Measurements from ENCODE around the gene SNORC. TPM values are rescaled to one million over a fixed set of nuclear protein-coding genes. Genes with fewer than 3 reads are reported as not detected.

SNORC gene
- total RNA-seq, 1 experiment from 2014 or later: 3.4 TPM

DNA sequence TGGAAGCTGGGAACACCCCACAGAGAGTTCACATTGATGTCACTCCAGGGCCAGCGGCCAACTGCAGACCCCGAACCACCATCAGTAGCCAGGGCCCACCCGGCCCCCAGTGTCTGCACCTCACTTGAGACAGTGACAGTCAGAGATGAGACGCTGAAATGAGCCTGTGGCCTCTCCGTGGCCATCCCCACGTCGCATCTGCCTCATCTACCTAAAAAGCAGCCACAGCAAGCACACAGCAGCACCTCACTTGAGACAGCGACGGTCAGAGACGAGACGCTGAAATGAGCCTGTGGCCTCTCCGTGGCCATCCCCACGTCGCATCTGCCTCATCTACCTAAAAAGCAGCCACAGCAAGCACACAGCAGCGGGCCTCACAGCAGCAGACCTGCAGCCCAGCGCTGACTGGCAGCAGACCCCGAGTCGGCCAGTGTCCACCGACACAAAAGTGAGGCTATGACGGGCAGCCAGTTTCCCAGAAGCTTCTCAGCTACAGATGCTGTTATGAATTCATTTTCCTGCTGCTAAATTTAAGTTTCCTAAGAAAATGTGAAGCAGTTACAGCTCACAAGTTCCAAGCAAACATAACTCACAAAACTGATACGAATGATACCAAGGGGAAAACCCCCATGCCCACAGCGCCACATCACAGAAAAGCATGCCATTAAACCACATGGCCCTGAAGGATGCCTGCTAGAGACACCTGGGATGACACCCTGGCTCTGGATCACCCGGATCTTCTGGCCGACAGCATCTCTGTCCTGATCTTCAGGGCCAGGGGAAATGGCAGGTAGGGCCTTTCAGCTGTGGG is 27.7 kb downstream of the SNORC start:
- Mint-ChIP-seq H3K9me3 (no peaks in the 10 kb centered on the region), H3K36me3 (no peaks in the 10 kb centered on the region), H3K27ac (no peak overlapping the region), H3K4me3 (no peak overlapping the region), H3K4me1 (peaks cover 4% of the 10 kb centered on the region; the same call in 1 of the 2 replicates), H3K27me3 (ENCODE audit: low read depth) (no peaks in the 10 kb centered on the region; the same call in 1 of the 2 replicates)
- POLR2A ChIA-PET: no interaction called here
- CTCF ChIA-PET: interaction anchor here (0.9 to 1.2 kb wide), 2 partner anchors 11 kb away, joined by 3 to 4 read pairs; no protein-coding TSS in a partner anchor
- DNase-seq (ENCODE audit: low spot score) (no peak), ATAC-seq (no peak)
- TF ChIP-seq ZNF219 (CRISPR knock-in tag; IDR thresholded peaks at IDR 0.05; ENCODE audit: borderline replicate concordance): no peak
- no peak for TF ChIP-seq SMAD3 (CRISPR knock-in tag; IDR thresholded peaks at IDR 0.05; ENCODE audit: borderline replicate concordance)
- TF ChIP-seq, protein P1, sequence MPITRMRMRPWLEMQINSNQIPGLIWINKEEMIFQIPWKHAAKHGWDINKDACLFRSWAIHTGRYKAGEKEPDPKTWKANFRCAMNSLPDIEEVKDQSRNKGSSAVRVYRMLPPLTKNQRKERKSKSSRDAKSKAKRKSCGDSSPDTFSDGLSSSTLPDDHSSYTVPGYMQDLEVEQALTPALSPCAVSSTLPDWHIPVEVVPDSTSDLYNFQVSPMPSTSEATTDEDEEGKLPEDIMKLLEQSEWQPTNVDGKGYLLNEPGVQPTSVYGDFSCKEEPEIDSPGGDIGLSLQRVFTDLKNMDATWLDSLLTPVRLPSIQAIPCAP (CRISPR knock-in tag; IDR thresholded peaks at IDR 0.05): no peak
- TF ChIP-seq ZNF416 (CRISPR knock-in tag; IDR thresholded peaks at IDR 0.05): no peak
- TF ChIP-seq PRRX2 (CRISPR knock-in tag; IDR thresholded peaks at IDR 0.05): no peak
- TF ChIP-seq KAT7 (CRISPR knock-in tag; IDR thresholded peaks at IDR 0.05; ENCODE audit: borderline replicate concordance): no peak
- TF ChIP-seq, protein P2, sequence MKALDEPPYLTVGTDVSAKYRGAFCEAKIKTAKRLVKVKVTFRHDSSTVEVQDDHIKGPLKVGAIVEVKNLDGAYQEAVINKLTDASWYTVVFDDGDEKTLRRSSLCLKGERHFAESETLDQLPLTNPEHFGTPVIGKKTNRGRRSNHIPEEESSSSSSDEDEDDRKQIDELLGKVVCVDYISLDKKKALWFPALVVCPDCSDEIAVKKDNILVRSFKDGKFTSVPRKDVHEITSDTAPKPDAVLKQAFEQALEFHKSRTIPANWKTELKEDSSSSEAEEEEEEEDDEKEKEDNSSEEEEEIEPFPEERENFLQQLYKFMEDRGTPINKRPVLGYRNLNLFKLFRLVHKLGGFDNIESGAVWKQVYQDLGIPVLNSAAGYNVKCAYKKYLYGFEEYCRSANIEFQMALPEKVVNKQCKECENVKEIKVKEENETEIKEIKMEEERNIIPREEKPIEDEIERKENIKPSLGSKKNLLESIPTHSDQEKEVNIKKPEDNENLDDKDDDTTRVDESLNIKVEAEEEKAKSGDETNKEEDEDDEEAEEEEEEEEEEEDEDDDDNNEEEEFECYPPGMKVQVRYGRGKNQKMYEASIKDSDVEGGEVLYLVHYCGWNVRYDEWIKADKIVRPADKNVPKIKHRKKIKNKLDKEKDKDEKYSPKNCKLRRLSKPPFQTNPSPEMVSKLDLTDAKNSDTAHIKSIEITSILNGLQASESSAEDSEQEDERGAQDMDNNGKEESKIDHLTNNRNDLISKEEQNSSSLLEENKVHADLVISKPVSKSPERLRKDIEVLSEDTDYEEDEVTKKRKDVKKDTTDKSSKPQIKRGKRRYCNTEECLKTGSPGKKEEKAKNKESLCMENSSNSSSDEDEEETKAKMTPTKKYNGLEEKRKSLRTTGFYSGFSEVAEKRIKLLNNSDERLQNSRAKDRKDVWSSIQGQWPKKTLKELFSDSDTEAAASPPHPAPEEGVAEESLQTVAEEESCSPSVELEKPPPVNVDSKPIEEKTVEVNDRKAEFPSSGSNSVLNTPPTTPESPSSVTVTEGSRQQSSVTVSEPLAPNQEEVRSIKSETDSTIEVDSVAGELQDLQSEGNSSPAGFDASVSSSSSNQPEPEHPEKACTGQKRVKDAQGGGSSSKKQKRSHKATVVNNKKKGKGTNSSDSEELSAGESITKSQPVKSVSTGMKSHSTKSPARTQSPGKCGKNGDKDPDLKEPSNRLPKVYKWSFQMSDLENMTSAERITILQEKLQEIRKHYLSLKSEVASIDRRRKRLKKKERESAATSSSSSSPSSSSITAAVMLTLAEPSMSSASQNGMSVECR (CRISPR knock-in tag; IDR thresholded peaks at IDR 0.05; ENCODE audit: borderline replicate concordance): no peak
- TF ChIP-seq, protein P3, sequence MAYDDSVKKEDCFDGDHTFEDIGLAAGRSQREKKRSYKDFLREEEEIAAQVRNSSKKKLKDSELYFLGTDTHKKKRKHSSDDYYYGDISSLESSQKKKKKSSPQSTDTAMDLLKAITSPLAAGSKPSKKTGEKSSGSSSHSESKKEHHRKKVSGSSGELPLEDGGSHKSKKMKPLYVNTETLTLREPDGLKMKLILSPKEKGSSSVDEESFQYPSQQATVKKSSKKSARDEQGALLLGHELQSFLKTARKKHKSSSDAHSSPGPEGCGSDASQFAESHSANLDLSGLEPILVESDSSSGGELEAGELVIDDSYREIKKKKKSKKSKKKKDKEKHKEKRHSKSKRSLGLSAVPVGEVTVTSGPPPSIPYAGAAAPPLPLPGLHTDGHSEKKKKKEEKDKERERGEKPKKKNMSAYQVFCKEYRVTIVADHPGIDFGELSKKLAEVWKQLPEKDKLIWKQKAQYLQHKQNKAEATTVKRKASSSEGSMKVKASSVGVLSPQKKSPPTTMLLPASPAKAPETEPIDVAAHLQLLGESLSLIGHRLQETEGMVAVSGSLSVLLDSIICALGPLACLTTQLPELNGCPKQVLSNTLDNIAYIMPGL (CRISPR knock-in tag; IDR thresholded peaks at IDR 0.05): no peak
- TF ChIP-seq NFE2L1 (CRISPR knock-in tag; IDR thresholded peaks at IDR 0.05): no peak
- no peak for TF ChIP-seq ATF1 (CRISPR knock-in tag; IDR thresholded peaks at IDR 0.05)
- TF ChIP-seq ZNF671 (CRISPR knock-in tag; IDR thresholded peaks at IDR 0.05): no peak
- TF ChIP-seq, protein P4, sequence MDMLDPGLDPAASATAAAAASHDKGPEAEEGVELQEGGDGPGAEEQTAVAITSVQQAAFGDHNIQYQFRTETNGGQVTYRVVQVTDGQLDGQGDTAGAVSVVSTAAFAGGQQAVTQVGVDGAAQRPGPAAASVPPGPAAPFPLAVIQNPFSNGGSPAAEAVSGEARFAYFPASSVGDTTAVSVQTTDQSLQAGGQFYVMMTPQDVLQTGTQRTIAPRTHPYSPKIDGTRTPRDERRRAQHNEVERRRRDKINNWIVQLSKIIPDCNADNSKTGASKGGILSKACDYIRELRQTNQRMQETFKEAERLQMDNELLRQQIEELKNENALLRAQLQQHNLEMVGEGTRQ (CRISPR knock-in tag; IDR thresholded peaks at IDR 0.05): no peak
- TF ChIP-seq, protein P5, sequence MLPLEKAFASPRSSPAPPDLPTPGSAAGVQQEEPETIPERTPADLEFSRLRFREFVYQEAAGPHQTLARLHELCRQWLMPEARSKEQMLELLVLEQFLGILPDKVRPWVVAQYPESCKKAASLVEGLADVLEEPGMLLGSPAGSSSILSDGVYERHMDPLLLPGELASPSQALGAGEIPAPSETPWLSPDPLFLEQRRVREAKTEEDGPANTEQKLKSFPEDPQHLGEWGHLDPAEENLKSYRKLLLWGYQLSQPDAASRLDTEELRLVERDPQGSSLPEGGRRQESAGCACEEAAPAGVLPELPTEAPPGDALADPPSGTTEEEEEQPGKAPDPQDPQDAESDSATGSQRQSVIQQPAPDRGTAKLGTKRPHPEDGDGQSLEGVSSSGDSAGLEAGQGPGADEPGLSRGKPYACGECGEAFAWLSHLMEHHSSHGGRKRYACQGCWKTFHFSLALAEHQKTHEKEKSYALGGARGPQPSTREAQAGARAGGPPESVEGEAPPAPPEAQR (CRISPR knock-in tag; IDR thresholded peaks at IDR 0.05): no peak
- no peak for TF ChIP-seq ETV6 (CRISPR knock-in tag; IDR thresholded peaks at IDR 0.05)
- TF ChIP-seq, protein P6, sequence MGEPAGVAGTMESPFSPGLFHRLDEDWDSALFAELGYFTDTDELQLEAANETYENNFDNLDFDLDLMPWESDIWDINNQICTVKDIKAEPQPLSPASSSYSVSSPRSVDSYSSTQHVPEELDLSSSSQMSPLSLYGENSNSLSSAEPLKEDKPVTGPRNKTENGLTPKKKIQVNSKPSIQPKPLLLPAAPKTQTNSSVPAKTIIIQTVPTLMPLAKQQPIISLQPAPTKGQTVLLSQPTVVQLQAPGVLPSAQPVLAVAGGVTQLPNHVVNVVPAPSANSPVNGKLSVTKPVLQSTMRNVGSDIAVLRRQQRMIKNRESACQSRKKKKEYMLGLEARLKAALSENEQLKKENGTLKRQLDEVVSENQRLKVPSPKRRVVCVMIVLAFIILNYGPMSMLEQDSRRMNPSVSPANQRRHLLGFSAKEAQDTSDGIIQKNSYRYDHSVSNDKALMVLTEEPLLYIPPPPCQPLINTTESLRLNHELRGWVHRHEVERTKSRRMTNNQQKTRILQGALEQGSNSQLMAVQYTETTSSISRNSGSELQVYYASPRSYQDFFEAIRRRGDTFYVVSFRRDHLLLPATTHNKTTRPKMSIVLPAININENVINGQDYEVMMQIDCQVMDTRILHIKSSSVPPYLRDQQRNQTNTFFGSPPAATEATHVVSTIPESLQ (CRISPR knock-in tag; IDR thresholded peaks at IDR 0.05): no peak
- TF ChIP-seq, protein P7, sequence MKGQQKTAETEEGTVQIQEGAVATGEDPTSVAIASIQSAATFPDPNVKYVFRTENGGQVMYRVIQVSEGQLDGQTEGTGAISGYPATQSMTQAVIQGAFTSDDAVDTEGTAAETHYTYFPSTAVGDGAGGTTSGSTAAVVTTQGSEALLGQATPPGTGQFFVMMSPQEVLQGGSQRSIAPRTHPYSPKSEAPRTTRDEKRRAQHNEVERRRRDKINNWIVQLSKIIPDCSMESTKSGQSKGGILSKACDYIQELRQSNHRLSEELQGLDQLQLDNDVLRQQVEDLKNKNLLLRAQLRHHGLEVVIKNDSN (CRISPR knock-in tag; IDR thresholded peaks at IDR 0.05): no peak
- TF ChIP-seq, protein P8, sequence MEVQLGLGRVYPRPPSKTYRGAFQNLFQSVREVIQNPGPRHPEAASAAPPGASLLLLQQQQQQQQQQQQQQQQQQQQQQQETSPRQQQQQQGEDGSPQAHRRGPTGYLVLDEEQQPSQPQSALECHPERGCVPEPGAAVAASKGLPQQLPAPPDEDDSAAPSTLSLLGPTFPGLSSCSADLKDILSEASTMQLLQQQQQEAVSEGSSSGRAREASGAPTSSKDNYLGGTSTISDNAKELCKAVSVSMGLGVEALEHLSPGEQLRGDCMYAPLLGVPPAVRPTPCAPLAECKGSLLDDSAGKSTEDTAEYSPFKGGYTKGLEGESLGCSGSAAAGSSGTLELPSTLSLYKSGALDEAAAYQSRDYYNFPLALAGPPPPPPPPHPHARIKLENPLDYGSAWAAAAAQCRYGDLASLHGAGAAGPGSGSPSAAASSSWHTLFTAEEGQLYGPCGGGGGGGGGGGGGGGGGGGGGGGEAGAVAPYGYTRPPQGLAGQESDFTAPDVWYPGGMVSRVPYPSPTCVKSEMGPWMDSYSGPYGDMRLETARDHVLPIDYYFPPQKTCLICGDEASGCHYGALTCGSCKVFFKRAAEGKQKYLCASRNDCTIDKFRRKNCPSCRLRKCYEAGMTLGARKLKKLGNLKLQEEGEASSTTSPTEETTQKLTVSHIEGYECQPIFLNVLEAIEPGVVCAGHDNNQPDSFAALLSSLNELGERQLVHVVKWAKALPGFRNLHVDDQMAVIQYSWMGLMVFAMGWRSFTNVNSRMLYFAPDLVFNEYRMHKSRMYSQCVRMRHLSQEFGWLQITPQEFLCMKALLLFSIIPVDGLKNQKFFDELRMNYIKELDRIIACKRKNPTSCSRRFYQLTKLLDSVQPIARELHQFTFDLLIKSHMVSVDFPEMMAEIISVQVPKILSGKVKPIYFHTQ (CRISPR knock-in tag; IDR thresholded peaks at IDR 0.05): no peak
- TF ChIP-seq TEAD1 (CRISPR knock-in tag; IDR thresholded peaks at IDR 0.05): no peak
- TF ChIP-seq ZNF138 (CRISPR knock-in tag; conservative IDR thresholded peaks at IDR 0.05): no peak
- no peak for TF ChIP-seq ELF4 (CRISPR knock-in tag; IDR thresholded peaks at IDR 0.05; ENCODE audit: low read depth)
